ENCODE measurements around the gene MLXIP.

MLXIP gene

DNA sequence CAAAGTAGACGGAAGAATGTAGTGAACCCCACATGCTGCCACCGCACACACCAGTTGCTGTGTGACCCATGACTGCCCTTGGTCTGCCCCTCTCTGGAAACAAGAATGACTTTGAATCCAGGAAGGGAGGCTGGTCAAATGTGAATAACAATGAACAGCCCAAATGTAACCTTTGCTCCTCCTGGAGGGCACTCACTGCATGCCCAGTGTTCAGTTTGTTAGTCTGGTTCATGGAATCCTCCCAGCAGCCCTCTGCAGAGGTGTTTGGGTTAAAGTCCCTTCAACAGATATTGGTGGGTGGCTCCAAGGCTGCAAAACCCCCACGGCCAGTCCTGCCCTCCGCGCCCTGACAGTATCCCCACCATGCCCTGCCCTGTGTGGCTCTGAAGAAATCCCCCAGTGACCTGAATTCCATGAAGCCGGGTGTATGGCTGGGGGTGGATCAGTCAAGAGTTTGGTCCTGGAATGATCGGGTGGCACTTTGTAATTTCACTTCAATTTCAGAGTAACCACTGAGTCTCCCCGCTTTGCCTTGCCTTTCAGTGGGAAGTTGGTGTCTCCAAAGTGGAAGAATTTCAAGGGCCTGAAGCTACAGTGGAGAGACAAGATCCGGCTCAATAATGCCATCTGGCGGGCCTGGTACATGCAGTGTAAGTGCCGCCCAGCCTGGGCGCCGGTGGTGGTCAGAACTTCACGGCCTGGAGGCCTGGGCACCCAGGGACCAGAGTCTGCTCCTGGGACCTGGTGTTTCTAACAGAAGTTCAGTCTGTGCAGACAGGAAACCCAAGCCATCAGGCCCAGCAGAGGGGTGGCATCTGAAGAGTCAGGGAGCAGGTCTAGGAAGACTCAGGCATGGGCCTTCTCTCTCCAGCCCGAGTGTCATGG, 48.4 kb downstream of the MLXIP start:
- no peak for DNase-seq

DNA sequence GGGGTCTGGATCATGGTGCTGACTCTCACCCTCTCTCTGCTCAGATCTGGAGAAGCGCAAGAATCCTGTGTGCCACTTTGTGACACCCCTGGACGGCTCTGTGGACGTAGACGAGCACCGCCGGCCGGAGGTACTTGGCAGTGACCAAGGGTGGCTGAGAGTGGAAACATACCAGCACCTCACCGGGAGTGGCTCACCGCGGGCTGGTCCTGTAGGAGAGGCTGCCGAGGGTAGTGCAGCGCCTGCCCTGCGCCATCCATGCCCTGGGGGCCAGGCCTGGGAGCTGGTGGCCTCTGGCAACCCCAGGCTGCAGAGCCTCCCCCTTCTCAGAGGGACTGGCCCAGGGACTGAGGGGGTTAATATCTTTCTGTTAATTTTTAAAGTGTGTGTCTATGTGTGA, 49.3 kb downstream of the MLXIP start:
- no peak for DNase-seq

DNA sequence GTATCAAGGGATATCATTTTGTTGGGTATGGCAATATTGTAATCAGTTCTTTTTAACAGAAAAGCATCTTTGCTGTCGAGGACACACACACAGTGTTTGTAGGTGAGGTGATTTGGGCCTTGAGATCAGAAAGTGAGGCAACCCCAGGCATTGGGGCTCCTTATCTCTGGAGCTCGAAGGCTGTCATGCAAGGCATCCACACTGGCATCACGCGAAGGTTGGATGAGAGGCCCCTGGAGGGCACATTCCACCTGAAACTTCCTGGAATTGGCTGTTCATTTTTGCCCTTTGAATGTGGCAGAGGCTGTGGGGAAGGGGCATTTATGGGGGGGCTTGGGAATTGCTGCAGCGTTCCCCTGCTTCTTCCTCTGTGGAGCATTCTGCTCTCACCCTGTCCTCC, 49.9 kb downstream of the MLXIP start:
- no peak for DNase-seq

DNA sequence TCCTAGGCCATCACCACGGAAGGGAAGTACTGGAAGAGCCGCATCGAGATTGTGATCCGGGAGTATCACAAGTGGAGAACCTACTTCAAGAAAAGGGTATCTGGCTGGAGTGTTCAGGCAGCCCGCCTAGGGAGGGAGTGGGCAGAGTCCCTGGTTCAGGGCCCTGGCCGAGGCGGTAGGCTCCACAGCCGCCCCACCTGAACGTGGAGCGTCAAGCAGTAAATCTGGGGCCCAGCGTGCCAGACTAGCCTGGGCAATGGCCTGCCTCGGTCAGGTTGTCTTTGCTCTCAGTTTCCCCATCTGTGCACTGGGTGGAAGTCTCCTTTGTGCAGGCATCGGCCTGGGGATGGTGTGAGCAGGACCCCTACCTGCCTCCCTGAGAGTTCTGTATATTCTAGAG, 50.6 kb downstream of the MLXIP start:
- no peak for DNase-seq

DNA sequence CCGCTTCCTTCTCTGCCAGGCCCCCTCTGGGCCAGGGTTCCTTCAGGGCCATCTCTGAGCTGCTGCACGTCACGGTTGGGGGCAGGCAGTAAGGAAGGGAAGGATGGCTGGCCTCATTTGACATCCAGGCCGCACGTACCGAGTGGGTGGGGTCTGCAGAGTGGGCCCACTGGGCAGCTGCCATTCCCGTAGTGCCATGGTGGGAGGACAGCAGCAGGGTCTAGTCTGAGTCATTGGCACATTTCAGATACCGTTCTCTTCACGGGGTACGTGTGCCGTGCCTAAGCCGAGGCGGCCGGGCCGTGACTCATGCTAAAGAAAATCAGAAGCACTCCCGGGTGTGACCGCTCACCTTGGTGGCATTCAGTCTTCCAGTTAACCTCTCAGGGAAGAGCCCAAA, 51.6 kb downstream of the MLXIP start:
- DNase-seq: no peak

DNA sequence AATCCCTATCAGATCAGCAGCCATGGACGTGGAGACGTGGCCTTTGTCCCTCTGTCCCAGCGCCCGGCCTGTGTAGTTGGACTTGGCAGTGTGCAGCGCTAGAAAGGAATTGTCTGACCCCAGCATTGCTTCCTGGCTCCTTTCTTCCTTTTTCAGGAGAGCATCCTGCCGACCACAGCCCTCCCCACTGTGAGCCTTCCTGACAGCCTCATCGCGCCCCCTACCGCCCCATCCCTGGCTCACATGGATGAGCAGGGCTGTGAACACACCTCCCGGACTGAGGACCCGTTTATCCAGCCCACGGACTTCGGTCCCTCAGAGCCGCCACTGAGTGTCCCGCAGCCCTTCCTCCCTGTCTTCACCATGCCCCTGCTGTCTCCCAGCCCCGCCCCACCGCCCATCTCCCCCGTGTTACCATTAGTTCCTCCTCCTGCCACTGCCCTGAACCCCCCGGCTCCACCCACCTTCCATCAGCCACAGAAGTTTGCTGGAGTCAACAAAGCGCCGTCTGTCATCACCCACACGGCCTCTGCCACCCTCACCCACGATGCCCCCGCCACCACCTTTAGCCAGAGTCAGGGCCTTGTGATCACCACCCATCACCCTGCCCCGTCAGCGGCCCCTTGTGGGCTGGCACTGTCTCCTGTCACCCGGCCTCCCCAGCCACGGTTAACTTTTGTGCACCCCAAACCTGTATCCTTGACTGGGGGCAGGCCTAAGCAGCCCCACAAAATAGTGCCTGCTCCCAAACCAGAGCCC, 54.8 kb downstream of the MLXIP start:
- no peak for DNase-seq

DNA sequence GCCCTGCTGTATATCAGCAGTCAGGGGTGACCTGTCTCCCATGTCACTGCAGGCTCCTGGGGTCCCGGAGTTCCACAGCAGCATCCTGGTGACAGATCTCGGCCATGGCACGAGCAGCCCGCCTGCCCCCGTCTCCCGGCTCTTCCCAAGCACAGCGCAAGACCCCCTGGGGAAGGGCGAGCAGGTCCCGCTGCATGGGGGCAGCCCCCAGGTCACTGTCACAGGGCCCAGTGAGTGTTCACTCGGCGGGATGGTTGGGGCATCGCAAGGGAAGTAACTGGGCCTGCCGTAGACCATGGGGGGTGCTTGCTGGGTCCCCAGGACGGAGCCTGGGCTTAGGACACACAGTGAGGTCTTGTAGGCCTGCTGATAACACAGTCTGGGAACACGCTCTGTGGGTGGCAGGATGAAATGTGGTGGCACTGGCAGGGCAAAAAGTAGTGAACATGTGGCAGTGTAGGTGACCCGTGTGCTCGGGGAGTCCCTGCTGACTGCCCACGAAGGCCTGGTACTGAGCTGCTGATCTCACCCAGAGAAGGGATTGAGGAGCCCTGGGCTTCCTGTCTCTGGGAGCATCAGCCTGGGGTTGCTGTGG, 57.0 kb downstream of the MLXIP start:
- DNase-seq: no peak

DNA sequence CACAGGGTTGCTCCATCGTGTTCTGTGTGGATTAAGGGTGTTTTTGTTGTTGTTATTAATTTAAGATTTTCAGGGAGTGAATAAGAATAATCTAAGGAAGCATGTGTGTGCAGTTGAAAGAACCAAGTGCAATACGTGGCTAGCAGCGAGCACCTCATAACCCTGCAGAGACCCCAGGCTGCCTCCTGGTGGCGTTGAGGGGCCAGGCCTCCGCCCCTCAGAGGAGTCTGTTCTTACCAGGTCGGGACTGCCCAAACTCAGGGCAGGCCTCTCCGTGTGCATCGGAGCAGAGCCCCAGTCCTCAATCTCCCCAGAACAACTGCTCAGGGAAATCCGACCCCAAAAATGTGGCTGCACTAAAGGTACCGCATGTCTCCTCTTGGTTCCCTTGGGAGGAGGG, 58.7 kb downstream of the MLXIP start:
- DNase-seq: no peak

DNA sequence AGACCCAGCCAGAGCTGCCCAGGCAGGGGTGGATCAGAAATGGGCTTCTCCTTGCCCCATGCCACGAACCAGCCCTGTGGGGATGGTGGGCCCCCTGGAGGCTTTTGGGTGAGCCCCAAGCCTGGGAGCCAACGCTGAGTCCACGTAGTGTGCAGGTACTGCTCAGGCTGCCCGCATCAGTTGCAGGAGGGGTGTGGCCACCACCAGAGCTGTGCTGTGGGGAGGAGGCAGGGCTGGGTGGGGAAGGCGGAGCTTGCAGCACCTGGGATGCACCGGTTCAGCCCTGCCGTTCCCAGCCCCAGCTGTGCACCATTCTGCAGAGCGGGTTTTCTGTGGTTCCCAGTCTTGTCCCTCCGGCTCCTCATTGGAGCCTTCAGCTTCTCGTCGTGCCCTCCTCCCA, 59.1 kb downstream of the MLXIP start:
- no peak for DNase-seq

DNA sequence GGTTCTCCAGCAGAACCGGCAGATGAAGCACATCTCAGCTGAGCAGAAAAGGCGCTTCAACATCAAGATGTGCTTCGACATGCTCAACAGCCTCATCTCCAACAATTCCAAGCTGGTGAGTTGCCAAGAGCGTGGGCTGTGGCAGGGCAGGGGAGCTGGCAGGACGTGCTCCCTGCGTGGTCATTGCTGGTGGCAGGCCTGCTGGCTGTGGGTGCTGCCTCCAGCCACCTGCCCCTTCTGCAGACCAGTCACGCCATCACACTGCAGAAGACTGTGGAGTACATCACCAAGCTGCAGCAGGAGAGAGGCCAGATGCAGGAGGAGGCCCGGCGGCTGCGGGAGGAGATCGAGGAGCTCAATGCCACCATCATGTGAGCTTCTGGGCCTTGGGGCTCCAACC, 59.6 kb downstream of the MLXIP start:
- DNase-seq: no peak

DNA sequence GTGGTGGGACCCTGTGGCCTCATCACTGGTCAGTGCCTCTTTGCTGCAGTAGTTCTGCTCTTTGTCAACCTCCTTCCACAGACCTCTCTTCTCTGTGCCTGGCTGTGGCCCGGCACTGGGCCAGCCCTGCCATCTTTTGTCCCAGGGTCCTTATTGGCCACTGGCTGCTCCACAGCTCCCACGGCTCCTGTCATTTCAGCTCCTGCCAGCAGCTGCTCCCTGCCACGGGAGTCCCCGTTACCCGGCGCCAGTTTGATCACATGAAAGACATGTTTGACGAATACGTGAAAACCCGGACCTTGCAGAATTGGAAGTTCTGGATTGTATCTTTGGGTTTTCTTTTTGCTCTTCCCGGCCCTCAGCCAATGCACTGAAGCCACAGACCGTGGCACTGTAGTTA, 60.1 kb downstream of the MLXIP start:
- DNase-seq: no peak

DNA sequence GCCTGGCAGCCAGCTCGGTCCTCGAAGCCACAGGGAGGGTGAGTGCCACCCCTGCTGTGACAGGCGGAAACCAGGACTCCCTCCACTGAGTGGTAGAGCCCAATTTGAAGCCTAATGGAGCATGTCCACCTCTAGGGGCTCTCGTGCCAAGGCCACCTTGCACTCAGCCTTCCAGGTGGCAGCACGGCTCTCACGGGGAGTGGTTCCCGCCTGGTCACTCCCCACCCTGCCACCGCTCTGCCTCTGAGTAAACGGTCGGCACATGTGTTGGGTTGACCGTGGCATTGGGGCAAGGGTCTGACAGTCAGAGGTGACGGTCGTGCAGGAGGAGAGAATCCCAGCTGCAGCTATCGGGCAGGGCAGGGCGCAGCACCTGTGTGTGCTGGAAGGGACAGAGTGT, 60.7 kb downstream of the MLXIP start:
- DNase-seq: no peak

DNA sequence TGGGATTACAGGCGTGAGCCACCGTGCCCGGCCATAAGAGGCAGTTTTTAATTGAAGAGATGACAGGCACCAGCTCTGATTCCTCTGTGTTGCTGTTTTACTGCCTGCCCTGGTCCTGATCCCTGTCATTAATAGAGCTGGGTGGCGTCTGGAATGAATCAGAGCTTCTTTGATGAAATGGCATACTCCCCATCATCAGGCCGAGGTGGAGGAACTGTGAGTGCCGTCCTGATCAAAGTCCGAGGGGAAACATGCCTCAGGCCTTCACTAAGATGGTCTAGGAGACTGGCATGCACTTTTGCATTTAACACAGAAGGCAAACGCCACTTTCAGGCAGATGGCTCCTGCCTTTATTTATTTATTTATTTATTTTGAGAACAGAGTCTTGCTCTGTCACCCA, 61.4 kb downstream of the MLXIP start:
- no peak for DNase-seq

DNA sequence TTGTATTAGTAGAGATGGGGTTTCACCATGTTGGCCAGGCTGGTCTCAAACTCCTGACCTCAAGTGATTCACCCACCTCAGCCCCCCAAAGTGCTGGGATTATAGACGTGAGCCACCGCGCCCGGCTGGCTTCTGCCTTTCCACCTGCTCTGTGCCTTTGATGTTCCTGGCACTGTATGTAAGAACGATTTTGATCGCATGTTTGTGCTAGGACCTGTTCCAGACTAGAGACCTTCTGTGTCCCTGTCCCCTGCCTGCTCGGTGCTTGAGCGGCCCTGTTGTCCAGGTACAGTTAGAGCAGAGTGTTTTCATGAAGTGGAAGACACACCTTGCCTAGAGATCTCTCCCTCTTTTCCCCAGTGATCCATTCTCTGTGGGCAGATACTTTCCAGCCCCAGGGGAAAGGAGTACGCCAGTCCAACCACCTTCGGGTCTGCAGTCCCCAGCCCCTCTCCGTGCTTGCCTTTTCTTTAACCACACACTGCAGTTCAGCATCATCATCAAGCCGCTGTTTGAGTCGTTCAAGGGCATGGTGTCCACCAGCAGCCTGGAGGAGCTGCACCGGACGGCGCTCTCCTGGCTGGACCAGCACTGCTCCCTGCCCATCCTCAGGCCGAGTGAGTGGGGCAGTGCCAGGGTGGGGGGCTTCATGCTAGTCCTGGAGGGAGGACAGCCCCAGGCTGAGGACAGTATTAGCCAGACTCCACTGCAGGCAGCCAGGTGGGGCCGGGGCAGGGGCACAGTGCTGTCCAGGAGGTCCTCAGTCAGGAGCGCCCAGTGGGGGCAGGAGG, 62.1 kb downstream of the MLXIP start:
- DNase-seq: no peak

DNA sequence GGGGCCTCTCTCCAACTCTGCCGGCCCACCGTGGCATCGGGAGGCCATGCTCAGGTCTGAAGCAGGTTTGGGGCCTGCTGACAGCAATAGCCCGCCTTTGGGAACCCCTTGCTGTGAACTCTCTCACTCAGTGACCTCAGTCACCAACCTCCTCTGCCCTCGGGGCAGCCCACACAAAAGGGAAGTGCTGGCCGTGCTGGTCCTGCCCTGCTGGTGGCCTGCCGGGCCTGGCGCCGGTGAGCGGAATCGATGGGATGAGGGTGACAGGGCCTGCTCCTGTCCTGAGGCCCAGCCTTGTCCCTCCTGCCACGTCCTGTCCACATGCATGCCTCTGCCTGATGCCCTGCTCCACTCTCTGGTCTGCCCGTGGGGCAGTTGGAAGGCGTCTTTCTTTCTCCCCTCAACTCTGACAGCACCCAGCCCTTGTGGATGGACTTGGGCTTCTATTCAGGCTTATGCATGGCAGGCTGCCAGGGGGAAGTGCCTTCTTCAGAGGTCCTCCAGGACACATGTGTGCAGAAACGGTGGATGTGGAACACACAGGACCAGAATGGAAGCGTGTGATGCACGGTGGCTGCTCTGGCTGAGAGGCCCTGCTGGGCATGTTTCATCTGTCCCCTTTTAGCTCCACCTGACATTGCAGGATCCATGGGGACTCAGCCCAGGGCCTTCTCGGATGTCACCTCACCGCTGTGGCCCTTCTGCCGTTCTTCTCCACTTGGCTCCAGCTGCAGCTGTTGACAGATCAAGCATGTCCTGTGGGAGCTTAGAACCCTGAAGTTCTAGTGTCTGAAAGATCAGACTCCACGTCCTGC, 63.6 kb downstream of the MLXIP start:
- DNase-seq: no peak

DNA sequence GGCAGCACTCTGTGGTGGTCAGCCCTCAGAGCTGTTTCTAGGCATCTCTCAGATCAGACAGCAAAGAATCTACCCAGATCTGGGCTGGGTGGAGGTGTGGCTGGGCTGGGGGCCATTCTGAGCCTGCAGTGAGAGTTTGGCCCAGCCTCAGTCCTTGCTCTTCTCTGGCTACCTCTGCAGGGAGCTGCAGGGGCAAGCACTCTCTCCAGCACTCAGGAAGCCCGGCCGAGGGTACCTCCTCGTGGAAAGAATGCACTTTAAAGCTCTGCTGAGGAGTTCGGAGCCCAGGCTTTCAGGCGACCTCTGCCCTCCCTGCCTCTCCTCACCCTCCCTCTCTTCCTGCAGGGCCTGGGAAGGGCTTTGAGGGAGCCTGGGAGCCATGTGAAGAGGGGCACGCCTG, 64.3 kb downstream of the MLXIP start:
- DNase-seq: no peak

DNA sequence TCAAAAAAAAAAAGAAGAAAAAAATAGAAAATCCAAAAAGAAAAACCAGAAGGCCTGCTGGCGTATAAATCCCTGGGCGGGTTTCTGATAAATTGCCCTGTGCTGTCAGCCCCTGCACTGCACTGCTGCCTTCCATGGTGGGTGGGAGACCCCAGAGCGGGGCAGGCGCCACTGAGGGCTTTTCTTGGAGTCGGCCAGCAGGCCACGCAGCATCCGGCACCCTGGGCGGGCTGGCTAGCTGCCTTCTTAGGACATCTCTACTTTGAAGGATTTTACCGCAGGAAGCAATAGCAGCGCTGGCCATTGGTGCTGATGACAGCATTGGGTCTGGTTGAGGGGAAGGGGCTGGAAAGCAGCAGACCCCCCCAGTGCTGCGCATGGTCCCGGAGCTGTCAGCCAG, 66.3 kb downstream of the MLXIP start:
- DNase-seq: no peak

DNA sequence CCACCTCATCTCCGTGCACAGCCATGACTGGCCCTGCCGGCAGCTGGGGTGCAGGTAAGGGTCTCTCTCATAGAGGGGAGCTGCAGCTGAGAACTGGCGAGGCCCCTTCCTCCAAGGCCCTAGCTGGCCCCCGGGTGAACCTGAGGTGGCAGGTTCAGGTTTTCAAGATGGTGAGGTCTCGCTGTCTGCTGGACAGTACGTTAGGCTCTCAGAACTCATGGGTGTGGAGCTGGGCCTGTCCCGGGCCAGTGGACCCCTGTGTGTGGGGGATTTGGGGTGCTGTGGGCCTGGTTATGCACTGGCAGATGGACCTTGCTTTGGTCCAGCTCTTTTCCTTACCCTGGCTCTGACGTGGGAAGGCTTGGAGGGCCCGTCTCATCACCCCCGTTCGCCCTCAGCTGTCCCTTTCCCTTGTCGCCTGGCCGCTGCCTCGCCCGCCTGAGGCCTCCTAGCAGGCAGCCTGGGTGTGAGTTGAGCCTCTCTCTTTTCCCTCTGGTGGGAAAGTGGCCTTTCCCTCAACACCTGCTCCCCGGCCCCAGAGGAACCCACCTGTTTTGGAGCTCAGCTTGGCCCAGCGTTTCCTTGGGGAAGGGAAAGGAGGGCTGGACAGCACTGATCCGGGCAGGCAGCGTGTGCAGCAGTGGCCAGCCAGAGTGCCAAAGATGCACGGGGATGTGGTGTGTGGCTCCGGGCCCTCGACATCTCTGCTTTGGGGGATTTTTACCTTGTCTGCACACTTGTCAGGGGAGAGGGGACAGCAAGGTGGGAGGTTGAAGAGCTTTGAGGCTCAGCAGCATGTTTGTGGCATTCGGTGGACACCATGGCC, 67.2 kb downstream of the MLXIP start:
- no peak for DNase-seq

DNA sequence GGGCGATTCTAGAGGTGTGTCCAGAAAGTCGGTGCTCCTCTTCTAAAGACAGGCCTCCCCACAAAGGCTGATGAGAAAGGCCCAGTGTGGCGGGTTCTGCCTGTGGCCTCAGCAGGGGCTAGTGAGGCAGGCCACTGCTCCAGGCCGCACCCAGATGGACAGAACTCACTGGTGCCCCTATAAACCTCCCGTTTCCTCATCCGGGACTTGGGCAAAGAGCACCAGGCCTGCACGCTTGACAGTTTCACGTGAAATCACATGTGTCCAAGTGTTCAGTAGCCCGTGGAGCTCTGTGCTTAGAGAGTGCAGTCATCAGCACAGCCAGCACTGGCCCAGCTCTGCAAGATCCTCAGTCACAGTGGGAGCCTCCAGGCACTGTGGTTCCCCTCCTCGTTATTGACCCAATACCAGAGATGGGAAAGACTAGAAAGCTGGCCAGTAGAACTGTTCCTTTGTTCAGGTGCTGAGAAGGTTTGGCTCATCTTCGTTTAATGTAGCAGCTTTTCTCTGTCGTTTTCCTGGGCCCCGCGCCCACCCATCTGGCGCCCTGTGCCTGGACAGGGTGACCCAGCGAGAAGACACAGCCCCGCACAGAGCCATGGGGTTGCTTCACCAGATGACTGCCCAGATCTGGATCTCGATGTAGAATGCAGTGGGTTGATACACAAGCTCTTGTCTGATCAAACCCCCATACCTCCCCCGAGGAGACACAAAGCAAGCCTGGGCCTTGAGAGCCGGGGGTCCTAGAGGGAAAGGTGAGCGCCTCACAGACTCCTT, 69.1 kb downstream of the MLXIP start:
- no peak for DNase-seq

DNA sequence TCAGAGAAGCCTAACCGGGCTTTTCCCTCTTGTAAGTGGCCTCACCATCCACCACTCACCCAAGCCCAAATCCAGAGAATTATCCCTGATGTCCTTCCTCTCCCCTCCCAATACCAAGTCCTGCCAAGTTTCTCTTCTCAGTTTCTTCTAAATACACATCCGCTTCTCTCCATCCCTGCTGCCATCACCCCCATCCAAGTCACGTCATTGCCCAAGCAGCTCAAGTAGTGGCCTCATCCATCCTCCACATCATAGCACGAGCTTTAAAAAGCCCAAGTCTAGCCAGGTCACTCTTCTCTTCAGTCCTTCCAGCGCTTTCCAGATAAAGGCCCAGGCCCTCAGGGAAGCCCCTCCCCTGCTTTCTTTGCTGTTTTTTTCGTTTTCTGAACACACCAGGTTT, 70.1 kb downstream of the MLXIP start:
- DNase-seq: no peak

Measured in activated CD4-positive, alpha-beta T cell treated with anti-CD3 and anti-CD28 coated beads for 4 hours (primary cell).